Hindlimb muscle (tissue), 1 donor: ENCODE data around the gene ADGRG6. TPM values are rescaled to one million over a fixed set of nuclear protein-coding genes. Genes with fewer than 3 reads are reported as not detected.
"Not testable (repeated sequence)": the region's sequence is repeated elsewhere in the genome, so short reads cannot be mapped to it uniquely, and the experiment has no call there.

Source experiments
- DNase-seq: peaks from one replicate; pipeline ENCODE4 v3.0.0-alpha.2; 2013
- polyA plus RNA-seq: library from polyadenylated mRNA; unstranded; fragments of 120-200 nt; gene quantifications from one replicate; pipeline ENCODE4 v1.2.1, GENCODE V29; 2013; ENCODE audit not compliant: insufficient read length

Gene ADGRG6
- polyA plus RNA-seq, 1 donor: 7.2 TPM

DNA sequence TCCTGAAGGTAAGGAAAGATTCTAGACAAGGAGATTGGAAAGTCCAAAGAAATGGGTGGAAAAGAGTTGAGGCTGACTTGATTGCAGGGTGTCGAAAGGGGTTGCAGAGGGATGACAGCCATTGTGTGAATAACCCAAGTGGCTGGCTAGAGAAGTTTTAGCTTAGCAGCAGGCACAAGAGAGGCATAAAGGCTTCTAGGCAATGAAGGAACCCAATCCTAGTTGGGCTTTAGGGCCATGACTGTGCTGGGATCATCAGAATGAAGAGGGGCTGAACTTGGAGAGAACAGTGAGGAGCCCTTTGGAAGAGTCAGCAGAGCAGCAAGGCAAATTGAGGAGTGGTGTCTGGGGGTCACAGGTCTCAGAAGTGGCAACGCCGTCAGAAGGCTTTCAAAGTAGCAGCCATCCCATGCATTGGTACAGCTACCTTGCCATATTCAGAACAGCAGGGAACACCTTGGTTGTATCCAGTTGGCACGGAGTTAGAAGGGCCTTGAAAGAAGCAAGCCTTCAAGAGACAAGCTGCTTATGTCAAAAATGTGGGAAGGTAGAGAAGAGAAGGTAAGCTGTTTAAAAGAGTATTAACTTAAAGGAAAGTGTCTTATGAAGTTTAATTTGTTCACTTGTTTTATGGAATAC, 146.4 kb downstream of the ADGRG6 start:
- no peak for DNase-seq

DNA sequence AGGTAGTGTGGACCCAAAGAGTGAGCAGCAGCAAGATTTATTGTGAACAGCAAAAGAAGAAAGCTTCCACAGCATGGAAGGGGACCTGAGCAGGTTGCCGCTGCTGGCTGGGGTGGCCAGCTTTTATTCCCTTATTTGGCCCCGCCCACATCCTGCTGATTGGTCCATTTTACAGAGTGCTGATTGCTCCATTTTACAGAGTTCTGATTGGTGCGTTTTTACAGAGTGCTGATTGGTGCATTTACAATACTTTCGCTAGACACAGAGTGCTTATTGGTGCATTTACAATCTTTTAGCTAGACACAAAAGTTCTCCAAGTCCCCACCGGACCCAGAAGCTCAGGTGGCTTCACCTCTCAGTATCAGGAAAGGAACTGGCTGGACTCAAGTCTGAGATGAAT, 149.0 kb downstream of the ADGRG6 start:
- not testable (repeated sequence) for DNase-seq

DNA sequence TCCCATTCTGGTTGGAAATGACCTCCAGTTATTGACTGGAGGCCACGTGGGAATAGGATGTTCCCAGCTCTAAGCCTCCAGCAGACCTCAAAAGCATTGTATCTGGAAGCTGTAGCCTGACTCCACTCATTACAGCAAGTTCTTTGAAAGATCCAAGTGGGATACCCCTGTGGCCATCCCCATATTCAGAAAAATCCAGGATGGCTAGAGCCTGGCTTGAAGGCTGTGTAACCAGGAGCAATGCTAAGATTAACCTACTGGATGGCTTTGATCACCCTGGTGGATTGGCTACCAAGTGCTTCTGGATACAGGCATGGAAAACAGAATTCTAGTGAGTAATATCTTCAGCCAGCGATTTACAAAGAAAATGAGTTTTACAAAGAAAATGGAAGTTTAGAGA, 151.2 kb downstream of the ADGRG6 start:
- DNase-seq: no peak

DNA sequence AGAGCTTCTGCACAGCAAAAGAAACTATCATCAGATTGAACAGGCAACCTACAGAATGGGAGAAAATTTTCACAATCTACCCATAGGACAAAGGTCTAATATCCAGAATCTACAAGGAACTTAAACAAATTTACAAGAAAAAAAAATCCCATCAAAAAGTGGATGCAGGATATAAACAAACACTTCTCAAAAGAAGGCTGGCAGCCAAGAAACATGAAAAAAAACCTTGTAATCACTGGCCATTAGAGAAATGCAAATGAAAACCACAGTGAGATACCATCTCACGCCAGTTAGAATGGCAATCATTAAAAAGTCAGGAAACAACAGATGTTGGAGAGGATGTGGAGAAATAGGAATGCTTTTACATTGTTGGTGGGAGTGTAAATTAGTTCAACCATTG, 152.4 kb downstream of the ADGRG6 start:
- DNase-seq: not testable (repeated sequence)

DNA sequence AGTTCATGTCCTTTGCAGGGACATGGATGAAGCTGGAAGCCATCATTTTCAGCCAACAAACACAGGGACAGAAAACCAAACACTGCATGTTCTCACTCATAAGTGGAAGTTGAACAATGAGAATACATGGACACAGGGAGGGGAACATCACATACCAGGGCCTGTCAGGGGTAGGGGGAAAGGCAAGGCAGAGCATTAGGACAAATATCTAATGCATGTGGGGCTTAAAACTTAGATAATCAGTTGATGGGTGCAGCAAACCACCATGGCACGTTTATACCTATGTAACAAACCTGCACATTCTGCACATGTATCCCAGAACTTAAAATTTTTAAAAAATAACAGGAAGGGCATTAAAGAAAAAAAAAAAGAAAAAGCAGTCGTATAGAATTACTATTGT, 153.0 kb downstream of the ADGRG6 start:
- DNase-seq: not testable (repeated sequence)

DNA sequence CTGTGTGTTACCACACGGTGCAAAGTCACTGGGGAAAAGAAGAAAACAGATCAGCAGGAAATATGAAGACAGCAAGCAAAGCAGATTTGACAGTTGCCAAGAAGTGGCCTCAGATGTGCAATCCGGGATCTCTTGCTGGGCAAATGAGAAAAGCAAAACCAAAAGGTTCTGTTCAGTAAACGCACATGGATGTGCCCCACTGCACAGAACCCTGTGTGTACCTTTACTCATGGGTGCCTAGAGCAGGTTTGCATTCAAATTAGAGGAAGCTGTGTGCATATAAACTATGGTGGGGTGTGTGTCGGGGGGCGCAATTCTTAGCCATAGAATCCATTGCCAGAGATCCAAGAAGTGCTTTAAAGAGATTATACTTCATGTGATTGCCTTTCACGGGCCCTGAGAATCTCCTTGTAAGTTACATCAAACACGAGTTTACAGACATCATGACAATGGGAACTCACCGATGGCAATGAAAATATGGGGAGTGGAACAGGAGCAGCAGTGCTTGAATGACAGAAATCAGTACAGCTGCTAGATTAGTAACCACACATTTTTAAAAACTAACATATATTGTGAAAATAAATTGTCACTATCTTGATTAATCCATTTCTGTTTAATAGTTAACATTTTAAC, 154.3 kb downstream of the ADGRG6 start:
- DNase-seq: no peak

DNA sequence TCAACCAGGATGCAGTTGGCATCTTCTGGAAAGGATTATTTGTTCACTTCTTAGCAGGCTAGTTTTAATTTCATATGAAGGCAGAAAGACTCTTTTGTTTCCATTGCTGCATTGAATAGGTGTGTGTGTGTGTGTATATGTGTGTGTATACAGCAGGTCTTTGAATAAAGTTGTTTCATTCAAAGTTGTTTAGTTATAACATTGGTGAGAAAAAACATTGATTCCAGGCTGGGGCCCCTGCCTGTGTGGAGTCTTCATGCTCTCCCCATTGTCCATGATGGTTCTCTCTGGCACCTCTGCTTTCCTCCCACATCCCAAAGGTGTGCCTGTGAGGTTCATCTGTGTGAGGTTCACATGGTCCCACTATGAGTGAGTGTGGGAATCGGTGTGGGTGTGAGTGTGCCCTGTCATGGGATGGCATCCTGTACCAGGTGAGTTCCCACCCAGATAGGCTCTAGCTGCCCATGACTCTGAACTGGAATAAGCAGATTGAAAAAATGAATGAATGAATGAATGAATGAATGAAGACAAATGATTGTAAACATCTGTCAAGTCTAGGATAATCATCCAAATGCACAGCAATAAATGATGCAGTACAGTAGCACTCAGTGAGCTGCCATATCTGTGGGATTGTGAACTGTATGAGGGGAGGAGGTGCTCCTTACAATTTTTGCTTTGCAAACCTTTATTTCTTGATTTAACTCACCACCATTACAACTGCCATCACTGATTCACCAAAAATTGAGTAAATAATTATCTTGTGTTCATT, 156.0 kb downstream of the ADGRG6 start:
- no peak for DNase-seq

DNA sequence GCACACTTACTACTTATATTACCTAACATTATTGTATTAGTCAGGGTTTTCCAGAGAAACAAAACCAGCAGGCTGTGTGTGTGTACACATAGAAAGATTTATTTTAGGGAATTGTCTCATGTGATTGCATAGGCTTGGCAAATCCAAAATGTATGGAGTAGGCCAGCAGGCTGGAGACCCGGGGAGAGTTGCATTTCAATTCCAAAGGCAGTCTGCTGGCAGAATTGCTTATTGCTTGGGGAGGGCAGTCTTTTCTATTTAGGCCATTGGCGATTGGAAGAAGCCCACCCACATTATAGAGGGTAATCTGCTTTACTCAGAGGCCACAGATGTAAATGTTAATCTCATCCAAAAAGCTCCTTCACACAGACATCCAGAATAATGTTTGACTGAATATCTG, 157.0 kb downstream of the ADGRG6 start:
- no peak for DNase-seq

DNA sequence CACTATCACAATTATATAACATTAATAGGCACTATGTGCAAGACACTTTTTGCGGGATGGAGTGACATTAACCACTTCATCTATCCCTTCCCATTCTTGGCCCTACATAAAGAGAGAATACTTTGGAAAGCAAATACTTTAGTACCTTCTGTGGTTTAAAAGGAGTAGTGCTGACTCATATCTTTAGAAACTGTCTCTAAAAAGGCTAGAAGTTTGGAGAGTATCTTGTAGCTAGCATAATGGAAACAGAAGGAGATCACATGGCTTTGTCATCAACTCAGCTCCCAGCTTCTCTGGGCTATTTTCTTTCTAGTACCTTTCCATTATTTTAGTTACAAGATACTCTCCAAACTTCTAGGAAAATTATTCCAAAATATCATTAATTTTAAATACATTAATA, 157.5 kb downstream of the ADGRG6 start:
- peak; percentile 39 for DNase-seq

DNA sequence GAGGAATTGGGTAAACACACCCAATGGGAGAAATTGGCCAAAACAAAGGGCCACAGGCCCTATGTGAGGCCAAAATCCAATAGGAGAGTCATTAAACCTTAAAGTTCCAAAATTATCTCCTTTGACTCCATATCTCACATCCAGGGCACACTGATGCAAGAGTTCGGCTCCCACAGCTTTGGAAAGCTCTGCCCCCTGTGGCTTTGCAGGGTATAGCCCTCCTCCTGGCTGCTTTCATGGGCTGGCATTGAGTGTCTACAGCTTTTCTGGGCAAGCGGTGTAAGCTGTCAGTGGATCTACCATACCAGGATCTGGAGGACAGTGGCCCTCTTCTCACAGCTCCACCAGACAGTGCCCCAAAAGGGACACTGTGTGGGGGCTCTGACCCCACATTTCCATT, 160.5 kb downstream of the ADGRG6 start:
- no peak for DNase-seq

DNA sequence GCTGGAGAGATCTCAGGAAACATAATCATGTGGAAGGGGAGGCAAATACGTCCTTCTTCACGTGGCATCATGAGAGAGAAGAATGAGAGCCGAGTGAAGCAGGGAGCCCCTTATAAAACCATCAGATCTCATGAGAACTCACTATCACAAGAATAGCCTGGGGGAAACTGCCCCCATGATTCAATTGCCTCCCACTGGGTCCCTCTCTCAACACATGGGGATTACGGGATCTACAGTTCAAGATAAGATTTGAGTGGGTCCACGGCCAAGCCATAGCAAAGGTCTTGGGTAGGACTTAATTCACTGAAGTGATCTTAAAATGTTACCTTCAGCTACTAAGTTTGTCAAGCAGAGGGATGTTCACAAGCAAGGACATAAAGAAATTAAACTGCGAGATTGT, 162.2 kb downstream of the ADGRG6 start:
- DNase-seq: no peak

DNA sequence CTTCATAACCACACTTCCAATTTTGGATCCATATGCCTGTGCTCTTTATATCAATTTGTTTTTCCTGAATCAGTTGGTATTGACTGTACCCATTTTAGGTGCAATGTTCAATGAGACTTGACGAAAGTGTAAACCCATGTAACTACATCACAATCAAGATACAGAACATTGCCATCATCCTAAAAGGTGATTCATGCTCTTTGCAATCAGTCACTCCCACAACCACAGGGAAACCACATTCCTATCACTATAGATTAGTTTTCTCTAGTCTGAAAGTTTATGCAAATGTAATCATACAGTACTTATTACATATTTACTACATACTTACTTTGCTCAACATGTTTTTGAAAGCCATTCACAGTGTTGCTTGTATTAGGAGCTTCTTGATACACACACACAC, 167.4 kb downstream of the ADGRG6 start:
- no peak for DNase-seq

DNA sequence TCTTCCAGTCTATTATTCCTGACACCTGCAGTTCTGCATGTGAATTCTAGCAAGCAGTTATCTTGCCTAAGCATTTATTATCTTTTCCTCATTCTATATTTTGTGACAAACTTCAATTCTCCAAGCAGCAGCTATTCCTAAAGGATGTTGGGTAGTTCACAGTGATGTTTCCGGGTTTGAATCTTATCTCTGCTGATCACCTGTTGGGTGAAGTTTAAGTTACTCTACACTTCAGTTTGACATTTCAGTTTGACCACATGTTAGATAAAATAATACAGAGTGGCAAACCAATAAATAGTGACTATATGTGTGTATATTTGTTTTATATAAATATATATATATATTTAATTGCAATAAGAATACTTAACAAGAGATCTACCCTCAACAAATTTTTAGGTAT, 168.6 kb downstream of the ADGRG6 start:
- DNase-seq: no peak

DNA sequence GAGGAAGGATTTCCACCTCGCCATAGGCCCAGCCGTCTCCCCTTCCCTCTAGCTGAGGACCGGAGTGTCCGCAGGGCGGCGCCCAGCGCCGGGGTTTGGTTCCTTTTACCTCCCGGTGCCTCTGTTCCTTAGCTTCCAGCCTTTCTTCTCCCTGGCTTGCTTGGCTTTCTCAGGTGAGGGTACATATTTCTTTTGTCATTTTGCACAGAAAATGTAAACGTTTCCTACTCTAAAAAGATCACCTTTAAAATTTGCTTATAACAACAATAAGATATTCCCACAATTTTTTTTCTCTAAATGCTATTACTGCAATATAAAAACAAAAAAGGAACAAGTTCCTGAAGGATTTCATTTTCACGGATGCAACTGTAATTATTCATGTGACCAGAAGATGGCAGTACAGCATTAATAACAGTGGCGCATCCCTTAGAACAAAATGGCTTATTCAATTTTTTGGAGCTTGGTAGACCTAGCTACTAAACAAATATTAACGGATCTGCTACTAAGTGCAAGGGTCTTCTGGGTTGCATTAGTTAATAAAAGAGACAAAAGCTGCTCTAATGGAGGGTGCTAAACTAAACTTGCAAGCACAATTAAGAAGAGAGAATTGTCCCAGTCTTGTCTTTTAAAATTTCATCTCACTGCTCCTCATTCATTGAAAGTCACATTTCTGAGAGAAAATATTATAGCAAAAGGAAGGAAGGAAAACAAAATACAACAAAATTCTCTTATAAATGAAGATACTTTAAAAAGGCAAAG, 172.9 kb downstream of the ADGRG6 start:
- peak; percentile 55 for DNase-seq

DNA sequence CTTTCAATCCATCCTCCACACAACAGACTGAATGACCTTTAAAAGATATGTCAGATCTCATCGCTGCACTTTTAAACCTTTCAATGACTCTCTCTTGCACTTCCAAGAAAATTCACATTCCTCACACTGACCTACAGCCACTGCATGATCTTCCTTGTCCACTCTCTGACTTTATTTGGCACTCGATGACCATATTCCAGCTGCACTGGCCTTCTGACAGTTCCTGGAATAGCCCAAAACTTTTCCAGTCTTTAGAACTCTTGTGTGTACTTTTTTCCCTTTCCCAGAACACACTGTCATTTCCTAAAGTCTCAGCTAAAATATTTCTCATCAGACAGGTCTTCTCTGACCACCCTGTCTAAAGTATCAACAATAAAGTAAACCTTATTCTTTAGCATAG, 174.6 kb downstream of the ADGRG6 start:
- DNase-seq: peak; percentile 28

DNA sequence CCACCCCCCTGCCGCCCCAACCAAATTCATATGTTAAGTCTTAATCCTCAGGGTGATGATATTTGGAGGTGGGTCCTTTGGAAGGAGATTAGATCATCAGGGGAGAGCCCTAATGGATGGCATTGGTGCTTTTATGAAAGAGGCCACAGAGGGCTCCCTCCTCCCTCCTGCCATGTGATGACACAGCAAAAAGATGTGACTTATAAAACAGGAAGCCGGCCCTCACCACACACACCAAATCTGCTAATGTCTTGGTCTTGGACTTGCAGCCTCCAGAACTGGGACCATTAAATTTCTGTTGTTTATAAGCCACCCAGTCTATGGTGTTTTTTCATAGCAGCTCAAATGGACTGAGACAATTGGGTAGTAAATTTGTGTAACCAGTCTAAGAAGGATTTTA, 176.3 kb downstream of the ADGRG6 start:
- no peak for DNase-seq

DNA sequence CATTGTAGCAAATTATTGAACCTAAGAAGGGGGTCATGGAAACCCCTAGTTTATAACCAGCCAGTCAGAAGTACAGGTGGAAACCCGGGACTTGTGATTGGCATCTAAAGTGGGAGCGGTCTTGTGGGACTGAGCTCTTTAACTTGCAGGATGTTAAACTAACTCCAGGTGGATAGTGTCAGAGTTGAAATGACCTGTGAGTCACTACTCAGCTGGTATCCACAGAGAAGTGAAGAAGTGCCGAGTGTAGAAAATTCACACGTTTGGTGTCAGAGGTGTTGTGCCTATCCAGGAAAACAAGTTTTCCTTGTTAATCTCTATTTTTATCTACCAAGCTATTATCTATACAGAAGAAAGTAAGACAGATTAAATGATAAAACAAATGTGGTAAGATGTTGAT, 179.7 kb downstream of the ADGRG6 start:
- DNase-seq: no peak

DNA sequence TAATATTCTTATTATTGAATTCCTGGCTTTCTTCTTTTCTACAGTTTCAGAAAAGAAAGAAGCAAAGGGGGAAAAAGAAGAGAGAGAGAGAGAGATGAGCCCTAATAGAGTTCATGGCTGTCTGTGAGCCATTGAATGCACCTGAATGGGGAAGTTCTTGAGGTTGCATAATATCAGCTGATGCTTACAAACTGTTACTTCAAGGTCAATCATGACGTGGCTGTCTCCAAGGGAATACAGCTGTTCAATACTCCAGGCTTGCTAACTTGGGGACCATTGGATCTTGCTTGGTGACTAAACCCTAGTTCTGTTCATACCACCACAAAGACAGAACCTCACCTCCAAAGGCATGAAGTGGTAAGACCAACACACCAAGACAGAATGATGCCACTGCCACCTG, 180.4 kb downstream of the ADGRG6 start:
- no peak for DNase-seq

DNA sequence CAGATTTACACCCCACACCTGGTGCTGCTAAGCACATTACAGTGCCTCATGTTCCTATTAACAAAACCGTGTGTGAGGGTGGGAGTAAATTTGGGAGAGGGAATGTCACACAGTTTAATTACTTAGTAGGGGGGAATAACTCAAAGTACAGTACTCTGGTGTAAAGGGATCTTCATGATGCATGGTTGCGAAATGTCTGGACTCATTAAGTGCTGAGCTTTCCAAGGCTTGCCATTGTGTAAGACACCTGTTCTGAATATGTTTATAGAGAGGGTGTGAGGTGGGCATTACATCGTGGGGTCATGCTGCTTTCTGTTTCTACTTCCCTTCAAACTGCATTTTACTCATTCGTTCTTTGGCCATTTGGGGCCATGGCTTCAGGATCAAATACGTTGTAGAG, 181.2 kb downstream of the ADGRG6 start:
- DNase-seq: no peak

DNA sequence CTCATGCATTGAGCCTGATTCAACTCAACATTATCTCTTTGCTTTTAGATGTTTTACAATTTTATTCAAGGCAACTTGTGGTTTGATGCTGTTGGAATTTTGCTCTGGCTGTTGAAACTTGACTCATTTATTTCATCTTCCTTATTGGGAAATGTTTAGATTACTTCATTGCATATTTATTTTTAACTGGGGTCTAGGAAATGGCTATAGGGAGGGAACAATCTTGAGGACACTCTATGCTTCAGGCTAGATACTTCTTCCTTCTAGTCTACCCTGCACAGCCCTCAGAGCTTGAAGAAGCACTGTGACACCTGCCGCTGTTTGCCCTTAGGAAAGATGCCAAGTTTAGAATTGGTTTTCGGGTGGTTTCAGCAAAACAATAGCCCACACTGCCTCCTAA, 183.4 kb downstream of the ADGRG6 start:
- no peak for DNase-seq

DNA sequence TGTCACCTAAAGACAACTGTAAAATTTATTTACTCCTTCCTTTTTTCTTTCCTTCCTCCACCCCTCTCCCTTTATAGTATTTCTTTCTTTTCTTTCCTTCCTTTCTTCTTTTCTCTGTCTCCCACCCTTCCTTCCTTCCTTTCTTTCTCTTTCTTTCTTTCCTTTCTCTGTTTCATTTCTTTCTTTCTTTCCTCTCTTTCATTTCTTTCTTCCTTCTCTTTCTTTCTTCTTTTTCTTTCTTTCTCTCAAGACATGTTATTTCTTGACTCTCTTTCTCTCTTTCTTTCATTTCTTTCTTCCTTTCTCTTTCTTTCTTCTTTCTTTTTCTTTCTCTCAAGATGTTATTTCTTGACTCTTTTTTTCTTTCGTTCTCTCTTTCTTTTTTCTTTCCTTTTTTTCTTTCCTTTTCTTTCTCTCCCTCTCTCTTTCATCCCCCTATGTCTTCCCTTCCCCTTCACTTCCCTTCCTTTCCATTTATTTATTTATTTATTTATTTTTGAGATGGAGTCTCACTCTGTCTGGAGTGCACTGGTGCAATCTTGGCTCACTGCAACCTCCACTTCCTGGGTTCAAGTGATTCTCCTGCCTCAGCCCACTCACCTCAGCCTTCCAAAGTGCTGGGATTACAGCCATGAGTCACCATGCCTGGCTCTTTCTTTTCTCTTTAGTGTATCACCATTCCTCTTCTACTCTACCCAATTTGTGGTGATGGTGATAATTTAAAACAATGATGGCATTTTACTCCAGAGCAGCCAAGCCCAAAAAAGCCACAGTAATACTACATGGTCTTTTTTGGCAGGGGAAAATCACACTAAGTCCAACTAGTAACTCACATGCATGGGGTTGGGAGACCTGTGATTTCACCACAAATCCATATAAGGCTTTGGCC, 188.2 kb downstream of the ADGRG6 start:
- no peak for DNase-seq
